Ovary (tissue), 9 donors: Measurements from ENCODE around the gene CD200R1L. TPM values are rescaled to one million over a fixed set of nuclear protein-coding genes. Genes with fewer than 3 reads are reported as not detected.

ENCODE experiments used
- DNase-seq, 5 donors: peaks; one replicate each; pipeline ENCODE4 v3.0.0-alpha.2; 2019 to 2020
- H3K27ac ChIP-seq, 2 donors: fragments of 200-600 bp; one replicate each; pipeline versions ENCODE4 v1.5.1 to v1.8.0; 2019 to 2022
- H3K27me3 ChIP-seq: fragments of 200-600 bp; one replicate; pipeline ENCODE4 v1.8.0; 2022
- H3K36me3 ChIP-seq: fragments of 200-600 bp; sonication (generic); one replicate; pipeline ENCODE4 v1.5.1; 2019
- H3K4me1 ChIP-seq: one replicate; pipeline ENCODE4 v1.8.1; 2013; ENCODE audit warnings: mild to moderate bottlenecking, moderate library complexity; ENCODE audit not compliant: insufficient read depth
- H3K4me3 ChIP-seq: fragments of 200-600 bp; sonication (generic); one replicate; pipeline ENCODE4 v1.5.1; 2017
- H3K9me3 ChIP-seq, 2 donors: fragments of 200-600 bp in 1 of 2; sonication (generic) in 1 of 2; one replicate each; pipeline versions ENCODE4 v1.5.1 to v1.8.1; 2013 to 2019; ENCODE audit warnings: mild to moderate bottlenecking in 1 of 2, moderate library complexity in 1 of 2
- CTCF ChIP-seq, 3 donors: fragments of 450-650 bp in 2 of 3; fragments of 200-600 bp in 1 of 3; IDR thresholded peaks; one replicate each; pipeline versions ENCODE4 v1.5.1 to v1.8.0; 2016 to 2022; ENCODE audit warnings: antibody characterized with exemption in 3 of 3, mild to moderate bottlenecking in 1 of 3
- EP300 ChIP-seq: sonication (generic); formaldehyde crosslinking; IDR thresholded peaks from one replicate; pipeline ENCODE4 v1.6.1; 2017; ENCODE audit warnings: antibody characterized with exemption
- POLR2A ChIP-seq: fragments of 450-650 bp; IDR thresholded peaks from one replicate; pipeline ENCODE4 v1.6.1; 2017; ENCODE audit warnings: antibody characterized with exemption, mild to moderate bottlenecking, moderate library complexity
- whole genome bisulfite sequencing, 3 donors: extraction: QIAGEN DNeasy Blood & Tissue Kit in 1 of 3; methylation state at CpG; one replicate each; pipeline versions ENCODE4 v1.1.5 to v1.1.7; 2013 to 2017; 5-methylcytosine and 5-hydroxymethylcytosine counted together
- intact Hi-C, 4 donors: fragments of 100-400 bp; cut with DNase I; formaldehyde crosslinking; loops; one replicate each; pipeline versions ENCODE4 v1.11.0 to v1.15.1; 2022 to 2023
- polyA plus RNA-seq, 2 donors: library from polyadenylated mRNA; stranded (reverse); fragments of 200-250 nt in 1 of 2; fragments of 350-450 nt in 1 of 2; fragmentation: Illumina TruSeq in 1 of 2; extraction: RNeasy Lipid Tissue Mini Kit (QIAGEN cat#74804) in 1 of 2; gene quantifications; one replicate each; pipeline ENCODE4 v1.2.3, GENCODE V29; 2013 to 2014
- total RNA-seq, 7 donors: library from RNA; depleted of rRNA in 2 of 7; stranded (reverse); fragments of >200 nt in 2 of 7; fragmentation: NEBNext Ultra II Directional in 3 of 7; extraction: Animal tissue kit (Norgen Biotek cat#: 25700) in 3 of 7; gene quantifications; one replicate each; pipeline versions ENCODE4 v1.1.0 to v1.2.4, GENCODE V29; 2016 to 2023
- donor health status: DM: no; HTN: no; CAD: no; lungs with moderate emphysema.
- donor health status: DM: no; HTN: no; CAD: no.
- donor health status: Bipolar disorder and iron deficiency.
- donor health status: DM: yes; HTN: yes; CAD: no.
- donor health status: DM: no; HTN: no; CAD: no.
- donor health status: DM: yes; HTN: yes; CAD: no.

CD200R1L gene
- total and polyA plus RNA-seq, 9 donors, result not detected

GRCh38 chr3:112811131-112811884 lies 35.4 kb downstream of the CD200R1L start:
- Histone ChIP-seq H3K9me3 (no peaks in the 10 kb centered on the region), H3K27me3 (no peaks in the 10 kb centered on the region), H3K36me3 (no peaks in the 10 kb centered on the region), H3K4me3 (no peak overlapping the region), H3K4me1 (peaks cover 11% of the 10 kb centered on the region), H3K27ac (peak overlapping the region in 1 of 2 donors; percentile 69)
- intact Hi-C loops, result loop anchor here (5.0 to 10.0 kb wide), 4 partner anchors 164 to 234 kb away; partner anchors contain the start of gene CCDC80 (in 1 of the 4)
- 9 to 17% (median 13%) methylated on average over 4 of the region's 4 CpGs for WGBS, 3 donors
- peak; percentile 30 to 74 (median 52) for DNase-seq
- TF ChIP-seq POLR2A, result no peak
- peak; percentile 70 for TF ChIP-seq EP300
- no peak for TF ChIP-seq CTCF (IDR thresholded peaks at IDR 0.05)

GRCh38 chr3:112810561-112810960 lies 36.1 kb downstream of the CD200R1L start:
- no peaks in the 10 kb centered on the region for H3K27me3 ChIP-seq
- no peaks in the 10 kb centered on the region for H3K36me3 ChIP-seq
- TF ChIP-seq POLR2A (no peak), EP300 (no peak), CTCF (IDR thresholded peaks at IDR 0.05) (no peak)
- intact Hi-C loops, result loop anchor here (5.0 to 10.0 kb wide), 4 partner anchors 163 to 233 kb away; partner anchors contain the start of gene CCDC80 (in 1 of the 4)
- H3K27ac ChIP-seq, result no peak overlapping the region
- peaks cover 11% of the 10 kb centered on the region for H3K4me1 ChIP-seq
- no peak for DNase-seq
- H3K4me3 ChIP-seq, result no peak overlapping the region
- no peaks in the 10 kb centered on the region for H3K9me3 ChIP-seq
- 66 to 83% (median 75%) methylated on average over 3 of the region's 3 CpGs for WGBS, 3 donors

- no peak for TF ChIP-seq EP300
- no peak for TF ChIP-seq POLR2A
- no peak for TF ChIP-seq CTCF (IDR thresholded peaks at IDR 0.05)
- 51 to 68% (median 64%) methylated on average over 2 of the region's 2 CpGs for WGBS, 3 donors
Measured at GRCh38 chr3:112808136-112808535, 38.5 kb downstream of the CD200R1L start.

GRCh38 chr3:112807685-112808084 lies 39.0 kb downstream of the CD200R1L start:
- intact Hi-C loops, result no loop called here
- Histone ChIP-seq H3K9me3 (no peaks in the 10 kb centered on the region), H3K4me3 (no peak overlapping the region), H3K27me3 (no peaks in the 10 kb centered on the region), H3K27ac (no peak overlapping the region), H3K36me3 (no peaks in the 10 kb centered on the region), H3K4me1 (peaks cover 11% of the 10 kb centered on the region)
- no peak for DNase-seq
- WGBS, 3 donors, result 64 to 73% (median 71%) methylated on average over 4 of the region's 4 CpGs
- TF ChIP-seq EP300, result no peak
- TF ChIP-seq POLR2A, result no peak
- no peak for TF ChIP-seq CTCF (IDR thresholded peaks at IDR 0.05)

More at GRCh38 chr3:112808136-112808535, 38.5 kb downstream of the CD200R1L start:
- H3K4me3 ChIP-seq, result no peak overlapping the region
- intact Hi-C loops, result no loop called here
- H3K4me1 ChIP-seq, result peaks cover 11% of the 10 kb centered on the region
- H3K9me3 ChIP-seq, result no peaks in the 10 kb centered on the region
- no peak overlapping the region for H3K27ac ChIP-seq
- no peak for DNase-seq
- H3K27me3 ChIP-seq, result no peaks in the 10 kb centered on the region
- H3K36me3 ChIP-seq, result no peaks in the 10 kb centered on the region
